OCI-LY3 (cell line): Measurements from ENCODE around the gene HIC1.

Experiments used
- CTCF ChIP-seq: fragments of 200-600, 300-600 bp; sonication (generic); IDR thresholded peaks from 2 replicates; pipeline ENCODE4 v1.5.1; 2014; ENCODE audit warnings: antibody characterized with exemption, low read length, low read depth
- EZH2phosphoT487 ChIP-seq: fragments of 200-600 bp; shearing (Covaris generic); IDR thresholded peaks from 2 replicates; pipeline ENCODE4 v1.6.1; 2018; ENCODE audit warnings: antibody characterized with exemption, mixed run types, low read depth

DNA sequence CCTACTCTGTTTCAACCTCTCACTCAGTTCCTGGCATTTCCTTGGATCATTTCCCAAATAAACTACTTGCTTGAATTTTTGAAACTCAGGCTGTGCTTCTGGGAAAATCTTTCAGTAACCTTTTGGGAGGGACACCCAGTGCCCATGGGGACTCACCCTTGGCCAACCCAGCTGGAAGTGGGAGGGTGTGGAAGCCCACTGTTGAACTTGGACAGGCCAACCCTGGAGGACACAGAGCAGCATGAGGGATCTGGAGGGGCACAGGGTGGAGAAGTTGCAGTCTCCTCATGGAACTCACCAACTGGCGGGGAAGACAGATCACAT, 40.9 kb upstream of the HIC1 start:
- no peak for TF ChIP-seq CTCF
- no peak for TF ChIP-seq EZH2phosphoT487
